HepG2 (cell line): Measurements from ENCODE around the gene CCL22. TPM values are rescaled to one million over a fixed set of nuclear protein-coding genes. Genes with fewer than 3 reads are reported as not detected.

Source experiments
- ATAC-seq: fragments of 200-7000 bp; cut with Tn5 transposase; 3 replicates; pipeline ENCODE4 v1.9.1; 2020; ENCODE audit warnings: mild to moderate bottlenecking, moderate library complexity
- BruUV-seq: library from RNA; stranded (reverse); fragments of 400-500 nt; replicated peaks from 2 replicates; lab custom pipeline; 2021; lab: Mats Ljungman, UMichigan
- CTCF ChIA-PET: fragments of 300-600 bp; formaldehyde crosslinking; extraction: SDS; loops from one replicate; lab custom pipeline; 2021; ENCODE audit warnings: low total read pairs, inconsistent platforms, low intra/inter-chr PET ratio; lab: Yijun Ruan, JAX
- POLR2A ChIA-PET: fragments of 350-600 bp; sonication (Branson Sonifier 250); formaldehyde crosslinking; loops from one replicate; lab custom pipeline; 2020; ENCODE audit warnings: antibody characterized with exemption, inconsistent platforms; lab: Yijun Ruan, JAX
- DNase-seq: peaks from one replicate; pipeline ENCODE4 v3.0.0-alpha.2; 2015; ENCODE audit warnings: low spot score
- FAIRE-seq: peaks from 3 replicates; lab custom pipeline; 2011; peaks lifted over from hg19 to GRCh38; lab: Jason Lieb, UNC
- H2AFZ ChIP-seq: one replicate; pipeline ENCODE4 v1.6.1; 2011; ENCODE audit warnings: low read length, inconsistent platforms
- H3K27ac ChIP-seq: fragments of 300-600 bp; 3 replicates; pipeline ENCODE4 v1.8.0; 2011; ENCODE audit warnings: mixed run types, mild to moderate bottlenecking, mixed read lengths, low read length, inconsistent platforms; ENCODE audit not compliant: insufficient read depth; ENCODE audit errors: extremely low read length
- H3K27me3 ChIP-seq, 2 experiments: fragments of 200-600 bp in 1 of 2; 2 replicates in 1 of 2; 3 replicates in 1 of 2; pipeline versions ENCODE4 v1.6.0 to v1.8.0; 2011; ENCODE audit warnings: low read length in 2 of 2, mild to moderate bottlenecking in 2 of 2, moderate library complexity in 2 of 2, inconsistent platforms in 1 of 2; ENCODE audit not compliant: insufficient read depth in 2 of 2, control insufficient read depth in 1 of 2
- H3K36me3 ChIP-seq, 2 experiments: fragments of 200-600 bp in 1 of 2; replicated peaks in 1 of 2; 2 replicates in 1 of 2; 3 replicates in 1 of 2; pipeline versions ENCODE4 v1.5.1 to v1.8.0; 2011; ENCODE audit warnings: low read length in 2 of 2, inconsistent platforms in 1 of 2; ENCODE audit not compliant: insufficient read depth in 2 of 2, control insufficient read depth in 1 of 2
- H3K4me1 ChIP-seq: 2 replicates; pipeline ENCODE4 v1.5.1; 2012; ENCODE audit warnings: low read length, inconsistent platforms; ENCODE audit not compliant: insufficient read depth
- H3K4me2 ChIP-seq: 2 replicates; pipeline ENCODE4 v1.6.0; 2011; ENCODE audit warnings: low read depth, low read length, inconsistent platforms
- H3K4me3 ChIP-seq, 3 experiments: fragments of 200-600 bp in 1 of 3; sonication (generic), shearing (Covaris generic) in 1 of 3; replicated peaks in 1 of 3; 2 replicates each; pipeline ENCODE4 v1.5.1; 2011 to 2016; ENCODE audit warnings: low read length in 3 of 3, inconsistent platforms in 2 of 3, low read depth in 2 of 3, mild to moderate bottlenecking in 2 of 3, control low read depth in 1 of 3, mixed read lengths in 1 of 3; ENCODE audit not compliant: insufficient read depth in 1 of 3
- H3K79me2 ChIP-seq: one replicate; pipeline ENCODE4 v1.6.1; 2011; ENCODE audit warnings: low read length, inconsistent platforms; ENCODE audit not compliant: insufficient read depth
- H3K9ac ChIP-seq: 2 replicates; pipeline ENCODE4 v1.6.0; 2011; ENCODE audit warnings: mild to moderate bottlenecking, low read depth, low read length, inconsistent platforms; ENCODE audit not compliant: insufficient read depth
- H3K9me3 ChIP-seq: 2 replicates; pipeline ENCODE4 v1.5.1; 2012; ENCODE audit warnings: mild to moderate bottlenecking, low read length
- H4K20me1 ChIP-seq: 2 replicates; pipeline ENCODE4 v1.6.0; 2011; ENCODE audit warnings: inconsistent platforms, mild to moderate bottlenecking, low read length, moderate library complexity; ENCODE audit not compliant: insufficient read depth
- CHD4 ChIP-seq: fragments of 200-600 bp; sonication (generic); IDR thresholded peaks from 2 replicates; pipeline ENCODE4 v1.7.0; 2017; ENCODE audit warnings: mild to moderate bottlenecking, low read length, borderline replicate concordance
- GZF1 ChIP-seq: sonication (generic); formaldehyde crosslinking; IDR thresholded peaks from 2 replicates; pipeline ENCODE4 v1.5.1; 2020; ENCODE audit warnings: mild to moderate bottlenecking, missing genetic modification reagents
- KDM1A ChIP-seq: IDR thresholded peaks from 2 replicates; pipeline ENCODE4 v1.6.1; 2016; ENCODE audit warnings: missing compliant biosample characterization
- MTF1 ChIP-seq: sonication (generic); formaldehyde crosslinking; IDR thresholded peaks from 2 replicates; pipeline ENCODE4 v1.5.0; 2020; ENCODE audit warnings: missing genetic modification reagents
- MZF1 ChIP-seq: sonication (generic); formaldehyde crosslinking; IDR thresholded peaks from 2 replicates; pipeline ENCODE4 v1.8.1; 2023; ENCODE audit warnings: mild to moderate bottlenecking, missing genetic modification reagents, borderline replicate concordance
- RBFOX2 ChIP-seq: fragments of 200-400 bp; formaldehyde crosslinking; IDR thresholded peaks from 2 replicates; pipeline ENCODE4 v1.6.1; 2017; ENCODE audit warnings: low read depth, mild to moderate bottlenecking, low read length
- RFX5 ChIP-seq: IDR thresholded peaks from 2 replicates; pipeline ENCODE4 v1.6.1; 2011; ENCODE audit warnings: low read depth, low read length, improper control_type of control experiment
- ZMYM3 ChIP-seq: sonication (generic); formaldehyde crosslinking; IDR thresholded peaks from 2 replicates; pipeline ENCODE4 v1.5.1; 2020; ENCODE audit warnings: mild to moderate bottlenecking, missing genetic modification reagents
- ZNF629 ChIP-seq: sonication (generic); formaldehyde crosslinking; conservative IDR thresholded peaks from 2 replicates; pipeline ENCODE4 v1.5.0; 2020; ENCODE audit warnings: missing genetic modification reagents
- WGBS: methylation state at CpG from one replicate; pipeline ENCODE4 v1.1.6; 2017; ENCODE audit warnings: low lambda C conversion rate; 5-methylcytosine and 5-hydroxymethylcytosine counted together
- in situ Hi-C: cut with HindIII; loops from 2 replicates; pipeline ENCODE4 v1.10.0; 2017; ENCODE audit warnings: low pct_unique_long_range_greater_than_20kb; ENCODE audit not compliant: extremely low pct_ligation_motif_present
- intact Hi-C: fragments of 100-400 bp; cut with micrococcal nuclease; formaldehyde crosslinking; loops from one replicate; pipeline ENCODE4 v1.10.0; 2022; ENCODE audit not compliant: unreplicated experiment
- polyA plus RNA-seq, 8 experiments: library from polyadenylated mRNA; depleted of rRNA in 3 of 8; stranded (reverse) in 7 of 8; unstranded in 1 of 8; fragments of >200 nt; fragmentation: Illumina TruSeq in 4 of 8; extraction: Trizol in 4 of 8; gene quantifications; 2 replicates each; pipeline versions ENCODE4 v1.2.1 to v1.2.3, GENCODE V29; 2011 to 2016; ENCODE audit warnings: low read depth in 4 of 8, missing spikeins in 1 of 8, mixed read lengths in 1 of 8; ENCODE audit not compliant: insufficient read depth in 1 of 8
- total RNA-seq, 5 experiments: library from RNA; depleted of rRNA; stranded (reverse); fragments of >200 nt; fragmentation: Illumina TruSeq; extraction: Trizol; gene quantifications; 2 replicates each; pipeline ENCODE4 v1.2.3, GENCODE V29; 2016; ENCODE audit warnings: low read depth in 1 of 5
- TF ChIP-seq, protein P1 (sequence below): sonication (generic); formaldehyde crosslinking; IDR thresholded peaks from 2 replicates; pipeline ENCODE4 v1.4.0; 2020; ENCODE audit warnings: missing genetic modification reagents

CCL22 gene
- total and polyA plus RNA-seq, 2 of the 13 experiments (the other 11 are each of a cell fraction or from before 2014, with no cell fraction given): not detected

DNA sequence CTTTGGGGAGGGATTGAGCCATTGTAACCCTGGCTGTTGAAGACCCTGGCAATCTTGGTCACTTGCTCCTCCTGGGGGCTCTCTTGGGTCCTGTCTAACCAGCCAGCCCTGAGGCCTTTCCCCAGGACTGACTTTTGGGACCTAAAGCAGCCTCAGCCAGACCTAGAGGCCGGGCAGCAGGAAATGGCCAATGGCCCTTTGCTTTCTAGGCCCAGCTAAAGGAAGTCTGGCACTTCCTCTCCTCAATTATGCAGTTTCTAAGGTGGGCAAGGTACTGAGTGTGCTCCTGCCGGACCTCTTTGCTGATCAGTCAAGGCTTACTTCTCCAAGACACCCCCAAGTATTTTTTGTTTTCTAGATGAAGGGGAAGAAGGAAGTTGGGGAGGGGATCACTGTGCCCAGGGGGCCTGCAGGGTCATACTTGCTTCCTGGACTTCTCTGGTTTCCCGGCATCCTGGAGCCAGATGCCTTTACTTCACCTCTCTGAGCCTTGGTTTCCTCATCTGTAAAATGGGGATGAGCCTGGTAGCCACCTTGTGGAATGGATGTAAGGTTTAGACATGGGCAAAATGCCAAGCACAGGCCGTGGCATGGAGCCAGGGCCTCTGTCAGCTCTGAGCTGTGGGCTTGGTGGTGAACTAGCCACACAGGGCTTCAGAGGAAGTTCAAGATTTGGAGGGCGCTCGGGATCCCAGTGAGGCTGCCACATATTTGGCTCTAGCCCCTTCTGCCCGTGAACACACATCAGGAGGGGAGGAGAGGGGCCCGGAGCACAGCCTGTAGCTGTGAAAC is 22.3 kb downstream of the CCL22 start:
- peaks cover 65% of the 10 kb centered on the region for H3K4me1 ChIP-seq
- no peak overlapping the region for H2AFZ ChIP-seq
- no peak overlapping the region for H3K9ac ChIP-seq
- no peaks in the 10 kb centered on the region for H3K9me3 ChIP-seq
- peaks cover 28% of the 10 kb centered on the region for H3K79me2 ChIP-seq
- WGBS: 97% methylated on average over 8 of the region's 8 CpGs
- BruUV-seq: no TSS peak
- ATAC-seq (no peak), FAIRE-seq (no peak), DNase-seq (no peak)
- no peak overlapping the region for H3K27ac ChIP-seq
- no peak for TF ChIP-seq RFX5
- 0 out of 2 replicates have a peak, but pooled peaks have one; percentile 41 for TF ChIP-seq KDM1A
- TF ChIP-seq CHD4: peak; percentile 62; the same call in 1 of the 2 replicates
- TF ChIP-seq, protein P1, sequence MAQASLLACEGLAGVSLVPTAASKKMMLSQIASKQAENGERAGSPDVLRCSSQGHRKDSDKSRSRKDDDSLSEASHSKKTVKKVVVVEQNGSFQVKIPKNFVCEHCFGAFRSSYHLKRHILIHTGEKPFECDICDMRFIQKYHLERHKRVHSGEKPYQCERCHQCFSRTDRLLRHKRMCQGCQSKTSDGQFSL: 0 out of 2 replicates have a peak, but pooled peaks have one; percentile 5
- peak; percentile 92 for TF ChIP-seq ZNF629 (CRISPR knock-in tag)
- no peak for TF ChIP-seq MZF1 (CRISPR knock-in tag)
- TF ChIP-seq GZF1 (CRISPR knock-in tag): no peak
- peak; percentile 58; the same call in 1 of the 2 replicates for TF ChIP-seq ZMYM3 (CRISPR knock-in tag)
- TF ChIP-seq MTF1 (CRISPR knock-in tag): 0 out of 2 replicates have a peak, but pooled peaks have one; percentile 26
- peak; percentile 47; the same call in 1 of the 2 replicates for TF ChIP-seq RBFOX2
- H3K36me3 ChIP-seq: peaks cover 34 to 52% of the 10 kb centered on the region in 2 experiments
- H3K4me3 ChIP-seq: no peak overlapping the region
- POLR2A ChIA-PET: interaction anchor here (1.2 to 3.2 kb wide), 3 partner anchors 8 to 81 kb away, joined by 4 to 37 read pairs (median 5); partner anchors contain the start of gene CX3CL1
- CTCF ChIA-PET: no interaction called here
- in situ Hi-C loops (no loop called here), intact Hi-C loops (no loop called here)
- H4K20me1 ChIP-seq: peaks cover 9% of the 10 kb centered on the region; the same call in 1 of the 2 replicates
- no peaks in the 10 kb centered on the region for H3K27me3 ChIP-seq
- no peak overlapping the region for H3K4me2 ChIP-seq
